Endothelial cell of umbilical vein (primary cell): ENCODE measurements around the gene LDLRAD4. TPM values are rescaled to one million over a fixed set of nuclear protein-coding genes. Genes with fewer than 3 reads are reported as not detected.

Experiments used
- BruUV-seq: library from RNA; stranded (reverse); fragments of 400-500 nt; replicated peaks from 2 replicates; lab custom pipeline; 2021; lab: Mats Ljungman, UMichigan
- CTCF ChIA-PET: fragments of 300-600, 350-600 bp; sonication (Branson Sonifier 250); formaldehyde crosslinking; loops from one replicate; lab custom pipeline; 2021; ENCODE audit warnings: antibody characterized with exemption, inconsistent platforms; lab: Charles Lee
- POLR2A ChIA-PET: fragments of 300-600, 350-600 bp; sonication (Branson Sonifier 250); formaldehyde crosslinking; loops from one replicate; lab custom pipeline; 2021; ENCODE audit warnings: antibody characterized with exemption, inconsistent platforms; lab: Charles Lee
- DNase-seq: peaks from one replicate; pipeline ENCODE4 v3.0.0-alpha.2; 2011; ENCODE audit warnings: low read depth, low spot score
- FAIRE-seq: peaks from 2 replicates; lab custom pipeline; 2011; peaks lifted over from hg19 to GRCh38; lab: Jason Lieb, UNC
- H2AFZ ChIP-seq: 2 replicates; pipeline ENCODE4 v1.6.0; 2012; ENCODE audit warnings: low read depth, low read length, control low read depth, inconsistent platforms
- H3K27ac ChIP-seq: 2 replicates; pipeline ENCODE4 v1.5.1; 2011; ENCODE audit warnings: low read depth, mild to moderate bottlenecking, control low read depth, low read length, moderate library complexity; ENCODE audit not compliant: insufficient read depth
- H3K27me3 ChIP-seq, 2 experiments: 2 replicates each; pipeline versions ENCODE4 v1.6.0 to v1.6.1; 2011; ENCODE audit warnings: low read length in 2 of 2, mixed read lengths in 1 of 2; ENCODE audit not compliant: control insufficient read depth in 2 of 2, insufficient read depth in 2 of 2
- H3K36me3 ChIP-seq, 2 experiments: 2 replicates in 1 of 2; 3 replicates in 1 of 2; pipeline ENCODE4 v1.5.1; 2011; ENCODE audit warnings: low read length in 2 of 2, mild to moderate bottlenecking in 1 of 2, moderate library complexity in 1 of 2; ENCODE audit not compliant: control insufficient read depth in 2 of 2, insufficient read depth in 2 of 2; ENCODE audit errors: extremely low read depth in 1 of 2
- H3K4me1 ChIP-seq: 3 replicates; pipeline ENCODE4 v1.5.1; 2011; ENCODE audit warnings: mild to moderate bottlenecking, low read length; ENCODE audit not compliant: control insufficient read depth, insufficient read depth; ENCODE audit errors: extremely low read depth
- H3K4me2 ChIP-seq: 2 replicates; pipeline ENCODE4 v1.6.1; 2011; ENCODE audit warnings: low read length, control low read depth, mixed read lengths; ENCODE audit not compliant: insufficient read depth
- H3K4me3 ChIP-seq, 3 experiments: fragments of 200-600 bp in 1 of 3; sonication (generic), shearing (Covaris generic) in 1 of 3; replicated peaks in 1 of 3; 2 replicates each; pipeline ENCODE4 v1.5.1; 2011 to 2016; ENCODE audit warnings: control low read depth in 3 of 3, low read length in 3 of 3, mild to moderate bottlenecking in 2 of 3, inconsistent platforms in 1 of 3, low read depth in 1 of 3, moderate library complexity in 1 of 3; ENCODE audit not compliant: insufficient read depth in 1 of 3
- H3K79me2 ChIP-seq: 2 replicates; pipeline ENCODE4 v1.6.0; 2012; ENCODE audit warnings: low read length, inconsistent platforms; ENCODE audit not compliant: control insufficient read depth, insufficient read depth
- H3K9ac ChIP-seq: replicated peaks from 2 replicates; pipeline ENCODE3; 2011; ENCODE audit warnings: low read length, control low read depth; ENCODE audit not compliant: insufficient read depth; ENCODE audit errors: extremely low read depth
- H3K9me1 ChIP-seq: replicated peaks from 3 replicates; pipeline ENCODE4 v1.6.0; 2011; ENCODE audit warnings: mild to moderate bottlenecking, low read length; ENCODE audit not compliant: control insufficient read depth, insufficient read depth; ENCODE audit errors: extremely low read depth
- H3K9me3 ChIP-seq: replicated peaks from 2 replicates; pipeline ENCODE4 v1.5.1; 2012; ENCODE audit warnings: low read length, inconsistent platforms; ENCODE audit not compliant: control insufficient read depth, insufficient read depth
- H4K20me1 ChIP-seq: replicated peaks from 2 replicates; pipeline ENCODE3; 2011; ENCODE audit warnings: mild to moderate bottlenecking, low read length; ENCODE audit not compliant: control insufficient read depth, insufficient read depth; ENCODE audit errors: extremely low read depth
- EZH2 ChIP-seq: IDR thresholded peaks from 2 replicates; pipeline ENCODE4 v1.6.1; 2012; ENCODE audit warnings: borderline replicate concordance, low read depth, mild to moderate bottlenecking, moderate library complexity, low read length, inconsistent platforms; ENCODE audit not compliant: severe bottlenecking
- FOS ChIP-seq: IDR thresholded peaks from 2 replicates; pipeline ENCODE4 v1.6.1; 2011; ENCODE audit warnings: mild to moderate bottlenecking, low read length, moderate library complexity, borderline replicate concordance; ENCODE audit not compliant: insufficient read depth
- GATA2 ChIP-seq: IDR thresholded peaks from 2 replicates; pipeline ENCODE4 v1.7.0; 2011; ENCODE audit warnings: low read depth, mild to moderate bottlenecking, moderate library complexity, mixed read lengths, low read length; ENCODE audit not compliant: insufficient read length, insufficient read depth
- JUN ChIP-seq: IDR thresholded peaks from 2 replicates; pipeline ENCODE4 v1.6.1; 2011; ENCODE audit warnings: borderline replicate concordance, low read depth; ENCODE audit not compliant: insufficient read length, insufficient read depth
- MYC ChIP-seq: IDR thresholded peaks from one replicate; pipeline ENCODE4 v1.6.1; 2011; ENCODE audit warnings: mild to moderate bottlenecking, low read depth, low read length
- POLR2A ChIP-seq: IDR thresholded peaks from 2 replicates; pipeline ENCODE4 v1.6.1; 2012; ENCODE audit warnings: low read depth, mild to moderate bottlenecking, control low read depth, low read length
- POLR2AphosphoS5 ChIP-seq: IDR thresholded peaks from 2 replicates; pipeline ENCODE4 v1.6.1; 2012; ENCODE audit warnings: low read depth, mild to moderate bottlenecking, control low read depth, low read length, moderate library complexity; ENCODE audit not compliant: insufficient read depth
- dilution Hi-C: fragments of 300-500 bp; cut with MboI; formaldehyde crosslinking; loops from one replicate; pipeline ENCODE4 v1.15.0; 2019; ENCODE audit warnings: low sequenced_read_pairs; ENCODE audit not compliant: extremely low pct_ligation_motif_present
- intact Hi-C: fragments of 100-400 bp; cut with micrococcal nuclease; formaldehyde crosslinking; loops from one replicate; pipeline ENCODE4 v1.10.0; 2022
- polyA plus RNA-seq, 4 experiments: library from polyadenylated mRNA; depleted of rRNA in 3 of 4; stranded (reverse) in 3 of 4; unstranded in 1 of 4; fragments of >200 nt; gene quantifications; 2 replicates each; pipeline versions ENCODE4 v1.2.1 to v1.2.3, GENCODE V29; 2011 to 2012; ENCODE audit warnings: missing spikeins in 1 of 4
- total RNA-seq: library from RNA; stranded (reverse); gene quantifications from 2 replicates; pipeline ENCODE4 v1.2.3, GENCODE V29; 2021
- TF ChIP-seq, protein P1 (sequence below), 2 donors: IDR thresholded peaks; 1 replicate in 1 of 2; 2 replicates in 1 of 2; pipeline ENCODE4 v1.5.1; 2011; ENCODE audit warnings: low read length in 2 of 2, mild to moderate bottlenecking in 2 of 2, moderate library complexity in 2 of 2, control low read depth in 1 of 2, inconsistent platforms in 1 of 2, low read depth in 1 of 2; ENCODE audit not compliant: insufficient read depth in 1 of 2; ENCODE audit errors: extremely low read depth in 1 of 2
- TF ChIP-seq, protein P2 (sequence below): IDR thresholded peaks from 2 replicates; pipeline ENCODE4 v1.6.1; 2011; ENCODE audit not compliant: insufficient read depth, insufficient read length

LDLRAD4 gene
- total and polyA plus RNA-seq, 2 donors (not counting 3 experiments of a cell fraction or from before 2014, with no cell fraction given), result 5.2 to 6.5 TPM

DNA sequence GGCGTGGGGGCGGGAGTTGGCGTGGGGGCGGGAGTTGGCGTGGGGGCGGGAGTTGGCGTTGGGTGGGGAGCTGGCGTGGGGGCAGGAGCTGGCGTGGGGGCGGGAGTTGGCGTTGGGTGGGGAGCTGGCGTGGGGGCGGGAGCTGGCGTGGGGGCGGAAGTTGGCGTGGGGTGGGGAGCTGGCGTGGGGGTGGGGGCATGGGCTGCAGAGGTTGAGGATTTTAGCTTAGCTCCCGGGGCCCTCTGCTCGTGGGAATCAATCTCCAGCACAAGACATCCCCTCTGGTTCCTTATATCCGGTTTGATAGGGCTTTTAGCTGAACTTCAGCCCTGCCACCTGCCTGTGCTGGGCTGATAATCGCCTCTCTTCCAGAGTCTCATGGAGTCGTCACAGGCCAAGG is 177.0 kb downstream of the LDLRAD4 start:
- DNase-seq, result no peak
- ChIA-PET CTCF (interaction anchor here (1.0 to 1.2 kb wide), 2 partner anchors 14 to 135 kb away, joined by 3 to 4 read pairs; no protein-coding TSS in a partner anchor), POLR2A (no interaction called here)
- Histone ChIP-seq H3K36me3 (no peaks in the 10 kb centered on the region), H3K9me3 (no peaks in the 10 kb centered on the region), H4K20me1 (no peaks in the 10 kb centered on the region), H3K27me3 (peaks cover 2 to 3% of the 10 kb centered on the region in 2 experiments), H3K27ac (no peak overlapping the region), H3K9me1 (no peaks in the 10 kb centered on the region), H3K9ac (no peak overlapping the region), H3K4me2 (no peak overlapping the region), H2AFZ (no peak overlapping the region), H3K79me2 (no peaks in the 10 kb centered on the region), H3K4me3 (no peak overlapping the region), H3K4me1 (no peaks in the 10 kb centered on the region)
- BruUV-seq, result no TSS peak
- intact Hi-C loops (no loop called here), dilution Hi-C loops (no loop called here)
- TF ChIP-seq POLR2AphosphoS5 (no peak), JUN (no peak), MYC (no peak), GATA2 (no peak), FOS (no peak), POLR2A (no peak), EZH2 (no peak)
- TF ChIP-seq, protein P1, sequence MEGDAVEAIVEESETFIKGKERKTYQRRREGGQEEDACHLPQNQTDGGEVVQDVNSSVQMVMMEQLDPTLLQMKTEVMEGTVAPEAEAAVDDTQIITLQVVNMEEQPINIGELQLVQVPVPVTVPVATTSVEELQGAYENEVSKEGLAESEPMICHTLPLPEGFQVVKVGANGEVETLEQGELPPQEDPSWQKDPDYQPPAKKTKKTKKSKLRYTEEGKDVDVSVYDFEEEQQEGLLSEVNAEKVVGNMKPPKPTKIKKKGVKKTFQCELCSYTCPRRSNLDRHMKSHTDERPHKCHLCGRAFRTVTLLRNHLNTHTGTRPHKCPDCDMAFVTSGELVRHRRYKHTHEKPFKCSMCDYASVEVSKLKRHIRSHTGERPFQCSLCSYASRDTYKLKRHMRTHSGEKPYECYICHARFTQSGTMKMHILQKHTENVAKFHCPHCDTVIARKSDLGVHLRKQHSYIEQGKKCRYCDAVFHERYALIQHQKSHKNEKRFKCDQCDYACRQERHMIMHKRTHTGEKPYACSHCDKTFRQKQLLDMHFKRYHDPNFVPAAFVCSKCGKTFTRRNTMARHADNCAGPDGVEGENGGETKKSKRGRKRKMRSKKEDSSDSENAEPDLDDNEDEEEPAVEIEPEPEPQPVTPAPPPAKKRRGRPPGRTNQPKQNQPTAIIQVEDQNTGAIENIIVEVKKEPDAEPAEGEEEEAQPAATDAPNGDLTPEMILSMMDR (IDR thresholded peaks at IDR 0.05; ENCODE audit: extremely low read depth in 1 of 2, insufficient read depth in 1 of 2, low read depth in 1 of 2, low read length in 2 of 2), result no peak
- TF ChIP-seq, protein P2, sequence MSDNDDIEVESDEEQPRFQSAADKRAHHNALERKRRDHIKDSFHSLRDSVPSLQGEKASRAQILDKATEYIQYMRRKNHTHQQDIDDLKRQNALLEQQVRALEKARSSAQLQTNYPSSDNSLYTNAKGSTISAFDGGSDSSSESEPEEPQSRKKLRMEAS, result no peak
- no peak for FAIRE-seq
